ENCODE measurements around the gene SRSF8. TPM values are rescaled to one million over a fixed set of nuclear protein-coding genes. Genes with fewer than 3 reads are reported as not detected.

The SRSF8 gene
- total and polyA plus RNA-seq, 2 of the 4 experiments (the other 2 are of a cell fraction): 3.4 to 14.3 TPM

GRCh38 chr11:95074792-95075563 is 8.3 kb downstream of the SRSF8 start:
- no peak overlapping the region for H2AK9ac ChIP-seq (replicated peaks; ENCODE audit: low read depth, low read length, poor library complexity)
- no peak overlapping the region; the same call in 1 of the 2 replicates for H3K18ac ChIP-seq (ENCODE audit: low read depth, low read length)
- no peak overlapping the region for H3K4me3 ChIP-seq (ENCODE audit: insufficient read depth, low read depth, low read length)
- H2AK5ac ChIP-seq (ENCODE audit: low read depth, low read length): no peak overlapping the region
- CTCF ChIA-PET: interaction anchor here (1.0 kb wide), 1 partner anchor 8 kb away, joined by 3 read pairs; the partner anchor contains the start of gene SRSF8
- H4K91ac ChIP-seq (ENCODE audit: insufficient read depth, low read depth, low read length): no peak overlapping the region
- no peaks in the 10 kb centered on the region for H3K27me3 ChIP-seq (ENCODE audit: control insufficient read depth, insufficient read depth, low read length)
- H3K4me1 ChIP-seq (ENCODE audit: control insufficient read depth, insufficient read depth, low read length): no peaks in the 10 kb centered on the region; the same call in 1 of the 2 replicates
- WGBS, 2 experiments (ENCODE audit: extremely low coverage in 2 of 2, insufficient read length in 1 of 2): no CpG with 5 or more reads among the region's 8 CpGs
- H2AFZ ChIP-seq (replicated peaks; ENCODE audit: low read length, poor library complexity): no peak overlapping the region
- H3K14ac ChIP-seq (replicated peaks; ENCODE audit: low read depth, low read length): no peak overlapping the region
- intact Hi-C loops (cut with micrococcal nuclease): no loop called here
- dilution Hi-C loops (cut with HindIII; ENCODE audit: low sequenced_read_pairs, unreplicated experiment): no loop called here
- no peaks in the 10 kb centered on the region for H3K9me3 ChIP-seq (ENCODE audit: control insufficient read depth, insufficient read depth, low read length)
- no peak overlapping the region for H2BK5ac ChIP-seq (ENCODE audit: low read depth, low read length, poor library complexity, severe bottlenecking)
- no peaks in the 10 kb centered on the region for H3K9me1 ChIP-seq (ENCODE audit: insufficient read depth, low read length)
- peaks cover 3 to 6% of the 10 kb centered on the region in 2 experiments; a peak in 2 of 4 replicates for H3K79me1 ChIP-seq (ENCODE audit: low read depth in 1 of 2, low read length in 2 of 2)
- no peak overlapping the region for H2BK120ac ChIP-seq (ENCODE audit: low read depth, low read length)
- no peak overlapping the region for H3K9ac ChIP-seq (ENCODE audit: low read depth, low read length)
- no peak overlapping the region for H4K8ac ChIP-seq (ENCODE audit: low read depth in 2 of 2, low read length in 2 of 2)
- no peaks in the 10 kb centered on the region for H3K36me3 ChIP-seq (ENCODE audit: control insufficient read depth, insufficient read depth, low read length)
- no TSS peak for BruUV-seq (replicated peaks)
- no peak overlapping the region for H3K23ac ChIP-seq (ENCODE audit: low read depth, low read length)
- H3K27ac ChIP-seq (ENCODE audit: insufficient read depth, low read length): no peak overlapping the region
- ATAC-seq (ENCODE audit: low read depth): no peak
- TF ChIP-seq MAFK (IDR thresholded peaks at IDR 0.05; ENCODE audit: low read depth, low read length) (no peak), RCOR1 (IDR thresholded peaks at IDR 0.05; ENCODE audit: insufficient replicate concordance, low read length) (no peak), SMC3 (IDR thresholded peaks at IDR 0.05; ENCODE audit: low read depth, low read length) (no peak), CEBPB (IDR thresholded peaks at IDR 0.05; ENCODE audit: low read depth, low read length) (no peak)
- H3K4me2 ChIP-seq (ENCODE audit: low read depth, low read length): no peak overlapping the region
- no peak overlapping the region; the same call in 1 of the 2 replicates for H3K4ac ChIP-seq (ENCODE audit: low read depth, low read length)
- POLR2A ChIA-PET (ENCODE audit: unreplicated experiment): no interaction called here
- H3K56ac ChIP-seq (ENCODE audit: extremely low read depth, insufficient read depth, low read length): no peak overlapping the region
- H2BK15ac ChIP-seq (ENCODE audit: low read depth, low read length): no peak overlapping the region
- in situ Hi-C loops (cut with MboI; ENCODE audit: low sequenced_read_pairs): loop anchor here (5.0 to 25.0 kb wide), 2 partner anchors 687 to 1362 kb away; no protein-coding TSS in a partner anchor
- no peak overlapping the region for H4K5ac ChIP-seq (ENCODE audit: low read depth, low read length)
- no peak for DNase-seq
- H2BK20ac ChIP-seq (ENCODE audit: low read depth, low read length): no peak overlapping the region
- no peaks in the 10 kb centered on the region for H4K20me1 ChIP-seq (ENCODE audit: insufficient read depth, low read length)
